Mucosa of descending colon (tissue), 3 donors: ENCODE measurements around the gene RCAN1. TPM values are rescaled to one million over a fixed set of nuclear protein-coding genes. Genes with fewer than 3 reads are reported as not detected.

ENCODE experiments used
- ATAC-seq: fragments of 200-7000 bp; cut with Tn5 transposase; one replicate; pipeline ENCODE4 v1.9.1; 2020; ENCODE audit warnings: mild to moderate bottlenecking, moderate library complexity
- DNase-seq, 3 donors: peaks; one replicate each; pipeline ENCODE4 v3.0.0-alpha.2; 2020
- H3K36me3 ChIP-seq: fragments of 200-600 bp; one replicate; pipeline ENCODE4 v1.8.0; 2021; ENCODE audit warnings: low read depth, mild to moderate bottlenecking
- H3K4me1 ChIP-seq: fragments of 200-600 bp; one replicate; pipeline ENCODE4 v1.8.0; 2021; ENCODE audit warnings: low read depth, mild to moderate bottlenecking
- H3K4me3 ChIP-seq: fragments of 200-600 bp; one replicate; pipeline ENCODE4 v1.8.0; 2021; ENCODE audit warnings: mild to moderate bottlenecking
- H3K9me3 ChIP-seq: fragments of 200-600 bp; one replicate; pipeline ENCODE4 v1.8.0; 2021; ENCODE audit warnings: mild to moderate bottlenecking
- intact Hi-C, 2 donors: fragments of 100-400 bp; cut with DNase I in 1 of 2; cut with micrococcal nuclease in 1 of 2; formaldehyde crosslinking; loops; one replicate each; pipeline versions ENCODE4 v1.11.0 to v1.11.1; 2022; cut with DNase I, micrococcal nuclease
- total RNA-seq, 3 donors: library from RNA; stranded (reverse); fragmentation: NEBNext Ultra II Directional in 2 of 3; extraction: Animal tissue kit (Norgen Biotek cat#: 25700) in 2 of 3; gene quantifications; one replicate each; pipeline versions ENCODE4 v1.2.1 to v1.2.4, GENCODE V29; 2021 to 2023
- TF ChIP-seq, protein P1 (sequence below): fragments of 200-600 bp; IDR thresholded peaks from one replicate; pipeline ENCODE4 v1.8.0; 2022; ENCODE audit warnings: antibody characterized with exemption, mild to moderate bottlenecking
- donor health status: DM: no; HTN: no; CAD: no; lungs with moderate emphysema.
- donor health status: DM: no; HTN: no; CAD: no.
- donor health status: DM: no; HTN: yes; CAD: no.

RCAN1 gene
- total RNA-seq, 3 donors from 2014 or later, result 44.4 to 55.2 (median 50.7) TPM

DNA sequence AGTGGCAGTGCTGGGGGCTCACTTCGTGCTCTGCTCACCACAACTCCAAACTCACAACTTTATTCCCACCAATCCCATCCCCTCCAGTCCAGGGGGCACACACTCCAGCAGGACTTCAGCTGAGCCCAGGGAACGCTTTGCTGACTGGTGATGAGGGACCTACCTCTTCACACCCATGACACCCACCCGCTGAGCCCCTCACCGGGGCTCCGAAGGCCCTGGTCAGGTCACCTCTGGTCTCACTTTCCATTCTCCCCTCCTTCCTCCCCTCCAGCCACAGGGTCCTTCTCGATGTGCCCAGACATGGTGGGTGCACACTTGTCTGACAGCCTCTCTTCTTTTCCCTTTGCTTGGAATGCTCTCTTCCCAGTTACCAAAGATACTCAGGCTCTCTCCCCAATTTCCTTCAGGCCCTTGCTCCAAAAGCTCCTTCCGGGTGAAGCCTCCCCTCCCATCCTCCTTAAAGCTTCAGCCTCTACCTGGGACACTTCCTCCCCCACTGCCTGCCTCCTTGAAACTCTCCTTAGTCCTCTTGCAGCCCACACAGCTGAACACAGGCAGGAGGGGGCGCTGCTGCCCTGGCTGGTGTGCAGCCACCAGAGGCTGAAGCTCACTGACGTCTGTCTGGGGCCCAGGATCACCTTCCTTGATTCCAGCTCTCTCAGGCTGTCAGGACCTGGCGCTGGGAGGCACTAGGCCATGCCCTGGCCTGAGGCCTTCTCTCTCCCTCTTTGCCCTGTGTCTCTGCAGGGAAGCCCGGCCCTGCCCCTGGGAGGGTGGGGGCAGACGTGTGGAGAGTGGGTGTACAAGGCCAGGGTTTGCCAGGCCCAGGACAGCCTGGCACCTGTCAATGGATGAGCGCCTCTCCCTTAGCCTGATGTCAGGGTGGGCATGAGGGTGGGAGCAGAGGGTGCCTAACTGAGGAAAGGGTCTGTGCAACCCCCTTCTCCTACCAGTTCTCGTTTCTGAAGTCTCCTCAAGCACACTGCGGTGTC is 104.5 kb downstream of the RCAN1 start:
- no peaks in the 10 kb centered on the region for H3K36me3 ChIP-seq
- intact Hi-C loops, result no loop called here
- H3K4me3 ChIP-seq, result no peak overlapping the region
- TF ChIP-seq, protein P1, sequence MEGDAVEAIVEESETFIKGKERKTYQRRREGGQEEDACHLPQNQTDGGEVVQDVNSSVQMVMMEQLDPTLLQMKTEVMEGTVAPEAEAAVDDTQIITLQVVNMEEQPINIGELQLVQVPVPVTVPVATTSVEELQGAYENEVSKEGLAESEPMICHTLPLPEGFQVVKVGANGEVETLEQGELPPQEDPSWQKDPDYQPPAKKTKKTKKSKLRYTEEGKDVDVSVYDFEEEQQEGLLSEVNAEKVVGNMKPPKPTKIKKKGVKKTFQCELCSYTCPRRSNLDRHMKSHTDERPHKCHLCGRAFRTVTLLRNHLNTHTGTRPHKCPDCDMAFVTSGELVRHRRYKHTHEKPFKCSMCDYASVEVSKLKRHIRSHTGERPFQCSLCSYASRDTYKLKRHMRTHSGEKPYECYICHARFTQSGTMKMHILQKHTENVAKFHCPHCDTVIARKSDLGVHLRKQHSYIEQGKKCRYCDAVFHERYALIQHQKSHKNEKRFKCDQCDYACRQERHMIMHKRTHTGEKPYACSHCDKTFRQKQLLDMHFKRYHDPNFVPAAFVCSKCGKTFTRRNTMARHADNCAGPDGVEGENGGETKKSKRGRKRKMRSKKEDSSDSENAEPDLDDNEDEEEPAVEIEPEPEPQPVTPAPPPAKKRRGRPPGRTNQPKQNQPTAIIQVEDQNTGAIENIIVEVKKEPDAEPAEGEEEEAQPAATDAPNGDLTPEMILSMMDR, result peak; percentile 80
- peaks cover 7% of the 10 kb centered on the region for H3K4me1 ChIP-seq
- ATAC-seq, result peak; percentile 96
- no peaks in the 10 kb centered on the region for H3K9me3 ChIP-seq
- DNase-seq, result peak; percentile 84 to 96 (median 93)

- DNase-seq (no peak), ATAC-seq (no peak)
- intact Hi-C loops, result no loop called here
- Histone ChIP-seq H3K4me3 (no peak overlapping the region), H3K36me3 (no peaks in the 10 kb centered on the region), H3K4me1 (peaks cover 7% of the 10 kb centered on the region), H3K9me3 (no peaks in the 10 kb centered on the region)
- TF ChIP-seq, protein P1, result no peak
Observed at GRCh38 chr21:34509151-34509550, 105.8 kb downstream of the RCAN1 start.

- DNase-seq (no peak), ATAC-seq (no peak)
- TF ChIP-seq, protein P1, result no peak
- no peaks in the 10 kb centered on the region for H3K36me3 ChIP-seq
- no peaks in the 10 kb centered on the region for H3K4me1 ChIP-seq
- H3K4me3 ChIP-seq, result no peak overlapping the region
- no peaks in the 10 kb centered on the region for H3K9me3 ChIP-seq
- intact Hi-C loops, result no loop called here
Observed at GRCh38 chr21:34504595-34504994, 110.3 kb downstream of the RCAN1 start.

DNA sequence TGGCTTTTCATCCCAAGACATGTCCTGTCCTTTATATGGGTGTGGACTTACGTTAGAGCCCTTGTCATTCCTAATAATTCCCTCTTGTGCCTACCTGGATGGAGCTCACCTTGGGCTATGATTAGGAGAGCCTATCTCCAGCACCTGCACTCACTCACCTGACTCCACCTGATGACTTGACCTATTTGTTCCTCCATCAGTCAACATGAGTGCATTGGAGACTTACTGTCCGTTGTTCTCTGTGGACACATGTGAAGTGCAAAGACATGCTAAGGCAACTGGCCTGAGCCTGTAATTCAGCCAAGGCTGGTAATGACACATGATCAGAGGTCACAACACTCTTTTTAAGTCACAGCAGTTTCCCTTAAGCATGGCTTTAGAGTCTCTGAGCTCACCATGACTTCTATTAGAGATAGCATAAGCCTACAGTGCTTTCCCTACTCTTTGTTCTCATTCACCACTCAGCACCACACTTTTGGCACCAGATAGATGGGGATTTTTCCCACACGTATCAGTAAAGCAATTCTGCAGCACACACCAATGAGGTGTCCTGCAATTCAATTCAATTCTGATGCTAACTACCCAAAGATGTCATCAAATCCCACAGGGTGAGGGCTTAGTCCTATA is 112.3 kb downstream of the RCAN1 start:
- H3K4me1 ChIP-seq, result no peaks in the 10 kb centered on the region
- no peaks in the 10 kb centered on the region for H3K36me3 ChIP-seq
- intact Hi-C loops, result no loop called here
- no peak overlapping the region for H3K4me3 ChIP-seq
- H3K9me3 ChIP-seq, result peaks cover 3% of the 10 kb centered on the region
- ATAC-seq, result no peak
- TF ChIP-seq, protein P1, result no peak
- no peak for DNase-seq

DNA sequence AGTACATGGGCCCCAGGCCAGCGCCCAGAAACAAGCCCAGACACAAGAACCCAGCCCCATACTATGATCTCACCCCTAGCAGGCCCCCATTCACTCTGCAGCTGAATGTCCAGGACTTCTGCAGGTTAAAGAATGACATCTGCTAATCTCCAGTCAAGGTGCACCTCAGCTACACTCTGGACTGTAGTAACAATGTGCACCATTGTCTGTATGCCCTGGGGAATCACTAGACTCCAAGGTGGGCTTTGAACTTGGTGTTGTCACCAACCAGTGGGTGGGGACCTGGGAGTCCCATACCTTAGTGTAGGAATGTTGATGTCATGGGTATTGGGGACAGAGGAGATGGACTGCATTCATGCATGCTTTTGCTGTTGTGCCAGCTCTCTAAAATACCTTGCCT is 113.2 kb downstream of the RCAN1 start:
- Histone ChIP-seq H3K4me3 (no peak overlapping the region), H3K9me3 (peaks cover 9% of the 10 kb centered on the region), H3K36me3 (no peaks in the 10 kb centered on the region), H3K4me1 (no peaks in the 10 kb centered on the region)
- intact Hi-C loops, result no loop called here
- DNase-seq (no peak), ATAC-seq (no peak)
- TF ChIP-seq, protein P1, result no peak
